Activated effector memory CD4-positive, alpha-beta T cell treated with Interleukin-2 at 50 U/mL for 16 hours (primary cell): ENCODE data around the gene SNAPC4.
A peak's percentile ranks its signal among the peaks of the same experiment; 100 is the strongest.

ENCODE experiments used
- DNase-seq: peaks from one replicate; pipeline ENCODE4 v3.0.0-alpha.2; 2020

SNAPC4 gene

GRCh38 chr9:136400038-136400834 lies at the start of gene SNAPC4:
TSS of gene SNAPC4 (minus strand) at chr9:136400170. CDS start at chr9:136398428, 1,742 bp downstream.
- peak; percentile 79 for DNase-seq

- DNase-seq: no peak
These were observed 48.7 kb upstream of the SNAPC4 start for GRCh38 chr9:136448655-136449054.

- no peak for DNase-seq
These were observed 47.3 kb upstream of the SNAPC4 start for GRCh38 chr9:136447173-136447778.

GRCh38 chr9:136445799-136446198 lies 45.8 kb upstream of the SNAPC4 start:
- no peak for DNase-seq

- no peak for DNase-seq
These were observed 44.1 kb upstream of the SNAPC4 start for GRCh38 chr9:136444102-136444501.

GRCh38 chr9:136443687-136444086 lies 43.7 kb upstream of the SNAPC4 start:
- no peak for DNase-seq

GRCh38 chr9:136443087-136443486 lies 43.1 kb upstream of the SNAPC4 start:
- no peak for DNase-seq

DNA sequence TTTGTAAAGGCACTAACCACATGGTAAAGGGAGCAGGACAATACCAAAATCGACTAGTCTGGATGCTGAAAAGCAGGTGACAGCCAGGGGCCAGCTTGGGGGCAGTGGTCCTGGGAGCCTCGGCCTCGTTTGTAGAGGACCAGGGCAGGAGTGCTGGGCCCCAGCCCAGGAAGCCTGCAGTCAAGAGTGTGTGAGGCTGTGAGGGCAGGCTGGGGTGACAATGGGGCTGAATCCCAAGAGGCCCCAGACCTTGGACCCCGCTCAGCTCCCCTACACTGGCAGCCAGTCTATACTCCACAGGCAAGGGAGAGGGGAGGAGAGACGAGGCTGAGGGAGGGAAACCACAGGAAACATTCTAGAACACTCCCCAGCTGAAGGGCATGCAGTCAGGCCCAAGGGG lies 42.3 kb upstream of the SNAPC4 start:
- DNase-seq: no peak

- no peak for DNase-seq
These were observed 41.8 kb upstream of the SNAPC4 start for GRCh38 chr9:136441681-136442245.

- no peak for DNase-seq
These were observed 41.3 kb upstream of the SNAPC4 start for GRCh38 chr9:136441191-136441680.

DNA sequence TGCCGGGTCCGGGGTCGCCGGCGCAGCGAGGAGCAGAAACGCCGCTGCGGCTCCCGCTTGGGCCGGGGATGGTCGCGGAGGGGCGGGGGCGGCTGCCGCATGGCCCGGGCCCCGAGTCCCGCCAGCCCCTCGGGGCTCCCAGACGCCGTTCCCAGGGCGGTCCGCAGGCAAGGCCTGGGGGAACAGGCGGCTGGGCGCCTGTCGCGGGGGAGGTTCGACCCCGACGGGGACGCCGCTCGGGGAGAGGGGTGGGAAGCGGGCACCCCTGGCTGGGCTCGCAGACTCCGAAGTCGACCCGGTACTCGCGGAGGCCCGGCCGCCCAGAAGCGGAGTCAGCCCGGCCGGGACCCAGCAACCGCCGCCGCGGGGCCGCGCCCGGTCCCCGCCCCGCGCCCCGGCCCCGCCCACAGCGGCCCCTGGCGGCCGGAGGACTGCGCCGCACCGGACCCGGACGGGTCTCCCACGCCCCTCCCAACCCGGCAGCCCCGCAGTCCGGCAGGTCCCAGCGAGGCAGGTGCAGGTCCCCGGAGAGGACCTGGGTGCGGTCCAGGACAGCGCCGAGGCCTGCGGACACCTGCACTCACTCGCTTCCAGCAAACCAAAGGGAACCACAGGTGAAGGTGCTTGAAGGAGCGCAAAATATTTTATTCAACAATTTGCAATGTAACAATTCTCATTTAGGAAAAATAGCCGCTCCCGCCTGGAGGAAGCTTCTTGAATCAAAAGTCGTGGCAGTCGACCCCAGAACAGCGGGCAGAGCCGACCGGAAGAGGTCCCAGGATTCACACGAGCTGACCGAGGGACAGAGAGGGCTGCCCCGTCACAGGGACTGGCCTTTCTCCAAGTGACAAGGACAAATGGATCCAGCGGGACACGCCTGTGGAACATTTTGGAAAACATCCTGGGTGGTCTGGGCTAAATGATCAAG lies 39.8 kb upstream of the SNAPC4 start, which contains the start of gene INPP5E:
TSS of gene INPP5E (minus strand) at position 365 of the 928 bp plus-strand sequence. CDS start 426 bp downstream, outside the sequence.
- peak; percentile 76 for DNase-seq

DNA sequence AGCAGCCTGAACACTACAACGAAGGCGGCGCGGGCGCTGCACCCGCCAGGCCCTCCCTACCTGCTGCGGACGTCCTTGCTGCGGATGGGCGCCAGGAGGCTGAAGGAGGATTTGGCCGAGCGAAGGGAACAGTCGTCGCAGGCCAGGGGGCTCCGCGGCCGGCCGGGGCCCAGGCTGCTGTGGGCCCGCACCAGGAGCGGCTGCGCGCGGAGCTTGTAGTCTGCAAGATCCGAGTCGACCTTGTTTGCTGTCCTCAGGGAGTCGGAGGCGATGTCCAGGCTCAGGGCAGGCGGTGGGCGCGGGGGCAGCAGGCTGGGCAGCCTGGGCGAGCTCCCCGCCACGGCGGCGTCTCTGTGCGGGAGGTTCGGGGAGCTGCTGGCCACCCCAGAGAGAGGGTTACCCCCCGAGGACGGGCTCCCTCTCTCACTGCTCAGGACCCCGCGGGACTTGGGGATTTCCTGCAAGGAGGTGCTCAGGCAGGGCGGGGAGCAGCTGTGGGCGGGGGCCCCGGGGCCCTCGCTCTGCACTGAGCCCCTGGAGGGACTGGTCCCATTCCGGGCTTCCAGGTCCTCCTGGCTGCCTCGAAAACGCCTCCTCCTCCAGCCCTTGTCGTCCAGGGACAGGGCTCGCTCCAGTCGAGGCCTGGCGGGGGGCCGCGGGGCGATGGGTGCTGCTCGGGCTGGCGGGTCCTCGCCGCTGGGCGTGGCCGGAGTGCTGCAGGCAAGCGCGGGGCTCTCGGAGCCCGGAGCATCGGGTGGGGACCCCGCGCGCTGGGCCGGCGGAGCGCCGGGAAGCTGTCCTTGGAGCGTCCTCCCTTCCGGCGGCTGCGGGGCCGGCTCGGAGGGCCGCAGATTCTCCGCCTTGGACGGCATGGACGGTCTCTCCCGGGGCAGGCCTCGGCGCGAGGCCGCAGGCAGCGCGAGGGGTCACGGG lies 38.8 kb upstream of the SNAPC4 start:
- DNase-seq: peak; percentile 39

GRCh38 chr9:136437839-136438547 lies 38.0 kb upstream of the SNAPC4 start:
- DNase-seq: no peak

DNA sequence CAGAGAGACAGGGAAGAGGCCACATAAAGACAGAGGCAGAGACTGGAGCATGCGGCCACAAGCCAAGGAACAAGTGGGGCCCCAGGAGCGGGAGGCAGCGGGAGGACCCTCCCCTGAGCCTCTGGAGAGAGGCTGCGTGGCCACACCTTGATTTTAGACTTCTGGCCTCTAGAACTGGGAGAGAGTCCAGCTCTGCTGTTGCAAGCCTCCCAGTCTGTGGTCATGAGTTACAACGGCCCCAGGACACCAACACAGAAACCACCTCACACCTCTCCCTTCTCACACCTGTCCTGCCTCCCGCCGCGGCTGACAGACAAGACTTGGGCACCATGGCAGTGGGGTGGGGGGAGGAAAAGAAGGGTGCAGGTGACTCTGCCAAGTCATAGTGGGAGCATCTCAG lies 37.5 kb upstream of the SNAPC4 start:
- DNase-seq: no peak

GRCh38 chr9:136436055-136436634 lies 36.2 kb upstream of the SNAPC4 start:
- DNase-seq: no peak

DNA sequence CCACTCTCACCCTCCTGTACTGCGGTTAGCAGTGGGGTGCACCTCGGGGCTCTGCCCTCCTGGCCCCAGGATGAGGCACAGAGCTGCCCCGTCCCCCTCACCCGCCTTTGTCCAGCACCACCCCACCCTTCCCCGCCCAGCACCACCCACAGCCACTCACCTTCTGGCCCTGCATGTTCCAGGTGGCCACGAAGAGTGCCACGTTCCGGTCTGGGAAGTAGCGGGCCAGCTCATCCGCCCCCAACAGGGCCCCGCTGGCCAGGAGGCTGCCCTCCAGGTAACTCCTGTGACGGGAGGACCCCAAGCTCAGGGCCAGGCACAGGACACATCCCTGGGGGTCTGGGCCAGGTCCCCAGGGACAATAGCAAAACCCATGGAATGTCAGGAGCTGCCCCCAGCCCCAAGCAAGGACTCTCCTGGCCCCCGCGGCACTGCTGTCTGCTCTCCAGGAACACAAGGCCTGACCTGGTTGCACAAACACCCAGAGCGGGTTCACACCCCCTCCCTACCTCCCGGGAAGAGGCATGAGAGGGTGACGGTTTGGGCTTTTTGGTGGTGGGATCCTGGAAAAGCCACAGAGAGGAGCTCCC lies 34.7 kb upstream of the SNAPC4 start:
- no peak for DNase-seq

- DNase-seq: no peak
These were observed 34.0 kb upstream of the SNAPC4 start for GRCh38 chr9:136433849-136434579.

GRCh38 chr9:136433043-136433715 lies 33.2 kb upstream of the SNAPC4 start:
- DNase-seq: no peak

DNA sequence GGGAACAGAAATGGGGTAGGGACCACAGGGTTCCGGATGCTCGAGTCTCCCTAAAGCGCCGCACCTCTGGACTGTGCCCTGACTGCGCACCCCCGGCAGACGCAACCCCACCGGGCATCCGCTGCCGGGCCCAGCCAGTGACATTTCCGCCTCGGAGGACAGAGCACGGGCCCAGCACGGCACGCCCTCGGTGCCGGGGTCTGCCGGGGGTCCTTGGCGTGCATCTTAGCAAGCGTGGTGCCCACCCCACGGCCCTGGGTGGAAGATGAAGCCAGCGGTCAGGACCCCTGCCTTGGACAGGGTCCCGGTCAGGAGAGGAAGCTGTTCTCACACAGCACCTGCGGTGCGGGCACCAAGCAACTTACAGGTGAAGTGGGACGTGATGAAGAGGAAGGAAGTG lies 32.6 kb upstream of the SNAPC4 start:
- no peak for DNase-seq
